ENCODE measurements around the gene TLE5.

GRCh38 chr19:3041327-3041726 is 21.0 kb downstream of the TLE5 start:
- TF ChIP-seq CTCF (IDR thresholded peaks at IDR 0.05; ENCODE audit: poor library complexity) (no peak), EZH2 (IDR thresholded peaks at IDR 0.05; ENCODE audit: borderline replicate concordance) (no peak)

Measured in hepatocyte (in vitro differentiated cells).